HG03196 (cell line): Measurements from ENCODE around the gene RPS21.

Experiments used
- ATAC-seq: cut with Tn5 transposase; IDR thresholded peaks from one replicate; pipeline ENCODE4 v1.9.1; 2021; ENCODE audit not compliant: unreplicated experiment

Gene RPS21

GRCh38 chr20:62353289-62354030 is 33.4 kb upstream of the RPS21 start:
- ATAC-seq: no peak

DNA sequence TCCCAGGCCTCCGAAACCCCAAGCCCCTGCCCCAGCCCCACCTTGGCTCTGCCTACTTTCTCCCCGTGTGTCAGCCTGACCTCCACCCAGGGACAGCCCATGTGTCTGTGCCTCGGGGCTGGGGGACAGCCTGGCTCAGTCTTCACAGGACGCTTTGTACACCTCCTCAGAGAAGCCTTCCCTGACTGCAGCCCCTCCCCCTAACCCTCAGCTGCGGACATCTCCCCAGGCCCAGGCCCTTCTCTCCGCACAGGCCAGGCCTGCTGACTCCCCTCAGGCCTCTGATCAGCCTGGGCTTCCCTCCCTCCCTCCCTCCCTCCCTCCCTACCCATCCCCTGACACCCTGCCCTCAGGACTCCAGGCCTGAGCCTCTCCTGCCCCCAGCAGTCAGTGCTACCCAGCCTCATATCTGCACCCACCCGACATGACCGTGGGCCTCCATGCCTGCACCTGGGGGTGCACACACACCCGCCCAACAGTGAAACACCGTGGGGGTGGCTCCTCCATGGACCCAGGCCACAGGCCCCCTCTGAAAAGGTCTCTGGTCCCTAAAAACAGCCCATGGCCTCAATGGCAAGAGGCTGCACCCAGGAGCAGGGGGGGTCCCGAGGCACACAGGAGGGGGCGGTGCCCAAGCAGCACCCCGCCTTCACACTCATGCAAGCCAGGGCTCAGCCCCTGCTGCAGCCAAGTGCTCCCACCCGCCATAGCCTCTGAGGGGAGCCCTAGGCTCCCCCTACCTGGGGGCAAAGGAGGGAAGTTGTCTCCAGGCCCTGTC is 32.7 kb upstream of the RPS21 start:
- ATAC-seq: no peak

DNA sequence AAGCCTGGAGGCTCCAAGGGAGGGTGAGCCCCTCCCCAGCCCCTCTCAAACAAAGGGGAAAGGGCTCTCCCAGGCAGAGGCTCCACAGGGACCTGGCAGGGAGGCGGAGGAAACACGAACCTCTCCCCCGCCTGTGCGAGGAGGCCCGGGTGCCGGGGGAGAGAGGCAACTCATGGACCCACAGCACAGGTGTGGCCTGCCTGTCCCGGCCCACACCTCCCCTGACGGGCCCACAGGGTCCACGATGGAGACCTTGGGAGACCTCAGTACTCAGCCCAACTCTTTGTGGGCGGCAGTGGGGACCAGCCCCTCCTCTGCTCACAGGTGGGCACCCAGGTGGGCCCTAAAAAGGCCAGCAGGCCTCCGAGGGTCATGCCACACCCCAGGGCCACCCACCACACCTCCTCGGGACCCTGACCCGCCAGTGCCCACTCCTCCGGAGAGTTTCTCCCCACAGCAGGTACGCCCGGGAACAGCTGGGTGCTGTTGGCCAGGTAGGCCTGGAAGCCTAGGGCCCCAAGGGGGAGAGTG is 32.0 kb upstream of the RPS21 start:
- ATAC-seq: no peak

DNA sequence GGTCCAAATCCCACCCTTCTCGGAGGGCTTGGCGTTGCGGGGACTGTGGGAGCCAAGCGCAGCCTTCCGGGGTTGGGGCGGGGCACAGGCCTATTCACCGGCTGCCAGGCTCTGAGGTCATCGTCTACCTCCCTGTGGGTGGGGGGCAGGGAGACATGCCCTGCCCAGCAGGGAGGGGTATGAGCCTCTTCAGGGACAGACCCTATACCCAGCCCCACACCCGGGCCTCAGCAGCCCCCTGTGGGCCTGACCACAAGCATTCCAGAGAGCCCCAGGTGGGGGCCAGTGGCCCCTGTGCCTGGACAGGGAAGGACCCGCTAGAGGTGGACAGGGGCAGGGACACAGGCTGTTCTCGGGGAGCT is 31.4 kb upstream of the RPS21 start:
- ATAC-seq: no peak

- no peak for ATAC-seq
Observed at GRCh38 chr20:62355878-62356588, 30.9 kb upstream of the RPS21 start.

- no peak for ATAC-seq
Observed at GRCh38 chr20:62356589-62357186, 30.2 kb upstream of the RPS21 start.

GRCh38 chr20:62357187-62357667 is 29.7 kb upstream of the RPS21 start:
- no peak for ATAC-seq

- no peak for ATAC-seq
Observed at GRCh38 chr20:62357681-62358080, 29.2 kb upstream of the RPS21 start.

DNA sequence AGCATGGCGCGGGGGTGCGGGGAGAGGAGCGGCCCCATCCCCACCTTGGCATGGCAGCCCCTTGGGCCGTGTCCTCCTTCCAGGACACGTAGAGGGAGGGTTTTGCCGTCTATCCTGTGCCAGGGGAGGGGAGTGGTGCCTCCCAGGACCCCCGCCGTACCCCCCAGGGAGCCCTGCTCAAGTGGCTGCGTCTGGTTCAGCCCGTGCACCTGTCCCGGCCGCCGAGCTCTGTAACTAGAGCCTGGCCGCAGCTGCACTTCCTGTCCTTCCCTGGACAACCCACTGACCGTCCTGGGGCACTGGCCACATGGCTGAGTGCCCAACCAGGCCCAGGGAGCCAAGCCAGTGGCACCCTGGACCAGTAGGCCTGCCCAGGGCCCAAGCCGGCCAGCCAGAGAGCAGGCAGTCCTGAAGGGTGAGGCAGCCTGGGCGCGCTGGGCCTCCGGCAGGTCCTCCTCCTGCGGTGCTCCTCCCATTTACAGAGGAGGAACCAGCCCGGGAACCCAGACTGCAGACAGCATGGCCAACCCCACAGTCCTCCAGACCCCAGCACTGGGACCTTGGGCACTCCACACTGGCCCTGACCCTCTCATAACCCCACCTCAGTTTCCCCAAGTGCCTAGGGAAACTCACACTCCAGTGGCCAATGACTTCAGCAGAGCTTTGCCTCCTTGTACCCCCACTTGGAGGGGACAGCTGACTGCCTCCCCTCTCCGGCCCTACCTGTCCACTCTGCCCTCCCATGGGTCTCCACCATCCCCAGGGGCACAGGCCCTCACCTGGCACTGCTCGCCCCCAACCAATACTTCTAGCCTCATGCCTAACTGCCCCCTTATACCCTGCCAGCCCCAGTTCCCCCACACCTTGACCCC is 28.5 kb upstream of the RPS21 start:
- ATAC-seq: no peak

GRCh38 chr20:62359043-62359490 is 27.8 kb upstream of the RPS21 start:
- ATAC-seq: no peak

DNA sequence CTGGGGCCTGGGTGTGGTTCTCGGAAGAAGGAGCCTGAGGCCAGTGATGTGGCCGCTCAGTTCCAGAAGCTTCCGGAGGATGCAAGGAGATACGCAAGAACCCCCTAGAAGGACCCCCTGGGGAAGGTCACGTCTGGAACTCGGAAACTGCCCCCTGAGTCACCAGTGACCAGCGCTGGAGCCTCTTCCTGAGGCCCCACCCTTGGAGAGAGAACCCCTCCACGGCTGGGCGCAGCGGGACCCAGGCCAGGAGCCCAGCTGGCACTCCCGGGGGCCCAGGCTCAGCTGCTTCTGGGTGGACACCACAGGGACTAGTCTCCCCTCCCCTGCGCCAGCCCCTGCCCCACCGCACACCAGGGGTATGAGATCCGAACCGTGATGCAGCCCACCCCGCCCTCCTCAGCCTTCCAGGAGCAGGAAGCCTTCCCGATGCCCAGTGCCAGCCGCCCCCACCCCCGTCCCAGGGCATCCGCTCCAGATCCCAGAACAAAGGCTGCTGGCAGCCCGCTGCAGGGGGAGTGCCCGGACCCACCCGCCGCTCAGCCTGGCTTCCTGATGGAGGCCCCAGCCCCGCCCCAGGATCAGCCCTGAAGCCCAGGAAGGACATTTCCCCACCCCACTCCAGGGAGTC is 27.3 kb upstream of the RPS21 start:
- no peak for ATAC-seq

- ATAC-seq: no peak
Observed at GRCh38 chr20:62360854-62361798, 25.8 kb upstream of the RPS21 start.

GRCh38 chr20:62361799-62362589 is 24.9 kb upstream of the RPS21 start:
- no peak for ATAC-seq

- ATAC-seq: no peak
Observed at GRCh38 chr20:62362590-62362940, 24.3 kb upstream of the RPS21 start.

- no peak for ATAC-seq
Observed at GRCh38 chr20:62362991-62363919, 23.6 kb upstream of the RPS21 start.

DNA sequence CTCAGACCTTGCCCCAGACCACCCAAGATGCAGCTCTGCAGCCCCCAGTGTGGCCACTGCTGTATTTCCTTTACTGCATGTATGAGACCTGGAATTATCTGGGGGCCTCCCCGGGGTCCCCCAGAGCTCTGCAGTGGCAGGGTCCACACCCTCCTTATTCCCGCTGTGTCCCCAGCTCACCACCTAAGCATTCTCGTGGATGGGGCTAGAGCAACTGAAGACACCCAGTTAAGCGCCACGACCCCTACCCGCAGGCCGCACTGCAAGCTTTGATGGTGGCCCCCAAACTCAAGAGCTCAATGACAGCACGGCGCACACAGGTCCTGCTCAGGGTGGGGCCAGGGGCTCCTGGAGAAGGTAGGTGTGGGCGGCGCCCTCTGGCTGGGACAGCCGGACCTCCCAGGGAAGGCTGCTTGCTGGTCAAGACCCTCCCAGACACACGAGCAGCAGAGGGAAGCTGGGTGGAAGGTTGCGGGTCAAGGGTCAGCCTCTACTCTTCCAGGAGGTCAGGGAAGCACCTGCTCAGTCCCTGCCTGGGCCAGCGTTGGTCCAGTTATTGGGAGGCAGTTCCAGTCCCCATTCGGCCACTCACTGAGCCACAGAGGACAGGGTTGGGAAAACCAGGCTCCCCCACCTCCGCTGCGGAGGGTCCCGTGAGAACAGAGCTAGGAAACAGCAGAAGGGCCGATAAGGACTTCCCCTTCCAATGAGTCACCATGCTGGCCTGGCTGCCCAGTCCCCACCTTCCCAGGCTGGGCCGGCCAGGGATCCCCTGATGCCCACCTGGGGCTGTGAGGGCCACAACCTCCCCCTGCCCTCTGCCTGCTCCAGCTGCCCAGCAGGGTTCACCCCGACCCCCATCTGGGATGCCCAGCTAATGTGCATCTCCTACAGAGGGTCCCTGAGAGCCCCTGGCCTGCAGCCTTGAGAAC is 22.7 kb upstream of the RPS21 start:
- no peak for ATAC-seq
